GM18502 (cell line): ENCODE results near the gene SLIT1.

Experiments used
- ATAC-seq: cut with Tn5 transposase; IDR thresholded peaks from one replicate; pipeline ENCODE4 v1.9.1; 2021; ENCODE audit warnings: mild to moderate bottlenecking; ENCODE audit not compliant: unreplicated experiment, poor library complexity

The SLIT1 gene

DNA sequence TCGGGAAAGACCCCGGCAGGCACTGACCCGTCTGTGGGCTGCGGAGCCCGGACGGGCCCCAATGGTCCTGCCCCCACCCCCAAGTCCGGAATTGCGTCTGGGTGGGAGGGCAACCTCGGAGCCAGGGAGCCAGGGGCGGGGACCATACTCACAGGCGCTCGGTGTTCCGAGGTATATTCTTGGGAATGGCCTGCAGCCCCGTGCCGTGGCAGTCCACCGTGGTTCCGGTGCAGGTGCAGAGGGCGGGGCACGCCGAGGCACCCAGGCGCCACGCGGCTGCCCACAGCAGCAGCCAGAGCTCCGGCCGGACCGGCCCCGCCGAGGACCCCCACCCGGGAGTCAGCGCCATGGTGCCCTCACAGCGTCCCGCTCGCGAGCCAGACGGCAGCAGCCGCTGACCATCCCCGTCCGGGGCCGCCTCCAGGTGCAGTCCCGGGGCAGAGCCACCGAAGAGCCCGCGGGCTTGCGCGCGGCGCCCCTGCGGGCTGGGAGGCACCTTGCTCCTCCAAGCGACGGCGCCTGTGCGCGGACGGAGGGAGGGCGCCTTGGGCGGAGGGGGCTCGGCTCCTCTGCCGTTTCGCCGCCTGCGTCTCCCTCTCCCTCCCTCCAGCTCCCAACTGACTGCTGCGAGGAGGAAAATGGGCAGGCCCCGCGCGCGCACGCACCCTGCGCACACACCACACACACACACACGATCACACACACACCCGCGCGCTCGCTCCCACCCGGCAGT, at the start of gene SLIT1:
SLIT1 (minus strand) TSS at position 634 of the 733 bp plus-strand sequence; CDS start at position 349, 285 bp downstream.
- no peak for ATAC-seq

- ATAC-seq, result no peak
Observed at GRCh38 chr10:97235353-97235752, 49.6 kb upstream of the SLIT1 start.

DNA sequence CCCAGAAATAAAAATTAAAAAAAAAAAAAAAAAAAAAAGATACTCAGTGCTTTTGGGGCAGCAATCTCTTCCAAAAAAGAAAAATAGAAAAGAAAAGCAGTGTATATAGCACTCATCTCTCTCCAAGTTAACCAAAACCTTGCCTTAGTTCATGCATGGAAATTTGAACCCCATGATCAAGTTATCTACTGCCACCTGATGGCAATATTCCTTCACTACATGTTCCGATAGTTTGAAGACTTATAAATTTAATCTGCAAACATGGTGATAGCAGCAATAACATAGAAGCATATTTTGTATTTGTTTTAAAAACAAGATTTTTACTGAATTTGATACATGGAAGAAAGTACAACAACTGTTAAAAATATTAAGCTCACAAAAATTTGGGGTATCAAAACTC, 48.6 kb upstream of the SLIT1 start:
- no peak for ATAC-seq

GRCh38 chr10:97230146-97230545, 44.4 kb upstream of the SLIT1 start:
- no peak for ATAC-seq

DNA sequence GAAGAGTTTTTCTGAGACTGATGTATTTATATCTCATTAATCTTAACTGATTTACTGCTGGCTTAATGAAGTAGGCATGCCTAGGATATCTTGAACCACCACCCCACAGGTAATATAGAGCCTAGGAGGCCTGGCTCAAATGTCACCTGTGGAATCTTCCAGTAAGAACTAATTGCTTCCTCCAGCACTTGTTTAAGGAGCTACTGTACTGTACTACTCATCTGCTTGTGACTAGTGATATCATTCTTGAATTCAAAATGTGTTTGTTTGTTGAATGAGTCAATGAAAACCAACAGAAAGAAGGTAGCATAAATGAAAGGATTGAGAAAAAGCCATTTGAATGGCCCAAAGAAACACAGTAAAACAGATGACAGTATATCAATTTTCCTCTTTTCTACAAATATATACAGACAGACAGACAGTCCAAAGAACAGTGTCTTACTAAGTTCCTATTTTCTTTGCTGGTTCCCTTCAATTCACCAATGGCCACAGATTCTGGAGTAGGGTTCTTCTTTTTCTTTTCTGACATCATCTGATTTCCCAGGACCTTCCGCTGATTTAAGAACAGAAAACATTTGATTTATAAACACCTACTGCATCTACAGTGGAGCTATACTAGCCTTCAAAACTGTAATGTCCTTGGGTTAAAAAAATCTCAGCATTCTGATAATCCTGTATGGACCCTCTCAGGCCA, 43.7 kb upstream of the SLIT1 start:
- no peak for ATAC-seq

DNA sequence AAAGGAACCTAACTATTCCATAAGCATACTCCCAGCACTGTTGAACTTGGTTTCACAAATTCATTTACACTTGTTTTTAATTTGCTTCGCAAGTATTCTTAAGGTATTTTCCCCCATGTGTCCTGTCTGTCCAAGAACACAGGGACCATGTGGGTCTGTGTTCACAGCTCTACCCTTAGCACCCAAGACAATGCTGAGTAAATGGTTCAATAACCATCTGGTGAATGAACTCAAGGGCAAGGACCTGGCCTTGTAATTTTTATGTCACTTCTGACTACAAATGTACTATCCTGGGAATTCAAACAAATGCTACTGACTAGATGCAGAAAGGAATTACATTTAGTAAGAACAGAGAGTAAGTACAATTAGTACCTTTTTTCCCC, 43.0 kb upstream of the SLIT1 start:
- ATAC-seq, result no peak

DNA sequence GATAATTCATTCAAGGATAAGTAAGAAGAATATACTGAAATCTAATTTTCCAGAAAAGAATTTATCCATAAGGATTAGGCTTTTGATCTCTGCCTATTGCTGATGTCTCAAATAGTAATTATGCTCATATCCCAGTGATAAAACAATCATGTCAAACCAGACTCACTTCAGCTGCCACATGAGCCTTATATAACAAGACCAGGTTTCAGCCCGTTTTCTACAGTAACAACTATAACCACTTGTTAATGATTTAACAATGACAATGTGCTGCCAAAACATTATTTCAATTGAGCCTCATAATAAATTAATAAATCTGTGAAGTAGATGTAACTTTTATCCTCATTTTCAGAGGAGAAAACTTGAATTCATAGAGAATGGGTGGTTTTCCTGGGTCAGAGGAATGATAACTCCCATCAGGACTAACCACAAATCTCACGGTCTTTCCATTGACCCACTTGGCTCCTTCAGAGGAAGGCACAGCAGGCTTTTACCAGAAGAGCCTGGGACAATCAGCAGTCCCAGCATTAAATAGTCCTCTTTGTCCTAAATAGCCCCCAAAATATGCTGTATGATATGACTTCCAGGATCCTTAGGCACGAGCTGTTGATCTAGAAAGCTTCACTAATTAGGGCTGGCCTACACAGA, 42.5 kb upstream of the SLIT1 start:
- no peak for ATAC-seq

GRCh38 chr10:97226398-97226797, 40.6 kb upstream of the SLIT1 start:
- ATAC-seq, result no peak

GRCh38 chr10:97224483-97225435, 39.0 kb upstream of the SLIT1 start:
- no peak for ATAC-seq

- no peak for ATAC-seq
Observed at GRCh38 chr10:97222326-97222961, 36.7 kb upstream of the SLIT1 start.

- ATAC-seq, result no peak
Observed at GRCh38 chr10:97220355-97220754, 34.6 kb upstream of the SLIT1 start.

GRCh38 chr10:97217299-97217698, 31.5 kb upstream of the SLIT1 start:
- no peak for ATAC-seq

DNA sequence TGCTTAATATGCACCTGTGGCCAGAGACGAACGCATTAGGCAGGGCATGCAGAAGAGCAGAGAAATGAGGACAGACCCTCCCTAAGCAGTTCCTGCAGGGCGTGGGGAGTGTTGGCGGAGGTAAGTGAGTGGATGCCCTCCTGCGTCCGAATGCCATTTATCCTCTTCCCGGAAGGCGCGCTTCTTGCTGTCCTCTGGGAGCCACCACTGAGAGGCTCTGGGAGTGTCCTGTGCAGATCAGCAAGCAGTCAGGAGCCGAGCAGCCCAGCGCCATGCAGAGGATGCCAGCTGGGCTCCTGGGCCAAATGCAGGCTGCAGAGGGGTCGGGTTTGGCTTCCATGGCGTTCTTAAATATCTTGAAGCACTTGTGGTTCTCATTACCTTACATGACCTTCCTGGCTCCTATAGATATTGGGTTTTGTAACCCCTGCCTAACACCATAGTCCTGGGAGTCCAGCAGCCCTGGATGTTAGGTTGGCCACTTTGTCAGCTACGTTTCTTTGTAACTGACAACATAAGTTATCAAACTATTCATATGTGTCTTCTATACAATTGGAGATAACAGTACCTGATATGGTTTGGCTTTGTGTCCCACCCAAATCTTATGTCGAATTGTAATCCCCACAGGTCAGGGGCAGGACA, 30.0 kb upstream of the SLIT1 start:
- ATAC-seq, result no peak

- no peak for ATAC-seq
Observed at GRCh38 chr10:97213431-97213830, 27.7 kb upstream of the SLIT1 start.

GRCh38 chr10:97211229-97211628, 25.5 kb upstream of the SLIT1 start:
- no peak for ATAC-seq

GRCh38 chr10:97210543-97210960, 24.8 kb upstream of the SLIT1 start:
- no peak for ATAC-seq

GRCh38 chr10:97207756-97208346, 22.1 kb upstream of the SLIT1 start:
- no peak for ATAC-seq

DNA sequence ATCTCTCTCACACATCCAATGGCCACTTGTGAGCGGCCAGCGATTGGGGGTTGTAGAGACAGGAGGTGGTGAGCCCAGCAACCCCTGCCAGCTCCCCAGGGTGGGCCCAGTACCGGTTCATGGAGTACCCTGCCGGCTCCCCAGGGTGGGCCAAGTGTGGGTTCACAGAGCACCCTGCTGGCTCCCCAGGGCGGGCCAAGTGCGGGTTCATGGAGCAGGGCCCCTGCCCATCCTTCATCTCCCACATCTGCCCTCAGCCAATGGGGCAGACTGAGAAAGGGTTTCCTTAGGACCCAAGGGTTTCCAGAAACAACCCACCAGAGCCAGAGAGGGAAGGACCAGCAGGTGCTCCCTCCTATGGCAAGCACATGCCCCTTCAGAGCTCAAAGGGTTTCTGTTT, 21.4 kb upstream of the SLIT1 start:
- ATAC-seq, result no peak
